H1 (cell line): ENCODE results near the gene TLR2. TPM values are rescaled to one million over a fixed set of nuclear protein-coding genes. Genes with fewer than 3 reads are reported as not detected.

Experiments
- CTCF ChIA-PET: fragments of 300-600 bp; sonication (Branson Sonifier 250); formaldehyde crosslinking; loops from one replicate; lab custom pipeline; 2021; ENCODE audit not compliant: partially characterized antibody; lab: Charles Lee
- POLR2A ChIA-PET: fragments of 300-600 bp; sonication (Branson Sonifier 250); formaldehyde crosslinking; loops from one replicate; lab custom pipeline; 2021; ENCODE audit warnings: inconsistent platforms; ENCODE audit not compliant: partially characterized antibody; lab: Charles Lee
- DNase-seq, 2 experiments: peaks; one replicate each; pipeline versions ENCODE4 v3.0.0 to v3.0.0-alpha.2; 2010 to 2022; ENCODE audit warnings: low spot score in 2 of 2, low read depth in 1 of 2, mixed read lengths in 1 of 2
- FAIRE-seq: peaks from 2 replicates; lab custom pipeline; 2011; peaks lifted over from hg19 to GRCh38; lab: Jason Lieb, UNC
- H2AFZ ChIP-seq: 2 replicates; pipeline ENCODE4 v1.8.1; 2012; ENCODE audit warnings: low read length, inconsistent platforms
- H2AK5ac ChIP-seq: 2 replicates; pipeline ENCODE4 v1.6.1; 2013; ENCODE audit warnings: low read depth, low read length
- H2BK120ac ChIP-seq: replicated peaks from 2 replicates; pipeline ENCODE3; 2013; ENCODE audit warnings: low read depth, low read length, inconsistent platforms
- H2BK12ac ChIP-seq: 2 replicates; pipeline ENCODE4 v1.6.1; 2013; ENCODE audit warnings: low read depth, low read length
- H2BK15ac ChIP-seq: 2 replicates; pipeline ENCODE4 v1.6.1; 2013; ENCODE audit warnings: low read length
- H2BK20ac ChIP-seq: 2 replicates; pipeline ENCODE4 v1.6.1; 2013; ENCODE audit warnings: low read length
- H2BK5ac ChIP-seq: 2 replicates; pipeline ENCODE4 v1.6.1; 2013; ENCODE audit warnings: low read depth, low read length
- H3K14ac ChIP-seq: 2 replicates; pipeline ENCODE4 v1.6.1; 2013; ENCODE audit warnings: inconsistent platforms; ENCODE audit not compliant: insufficient read length
- H3K18ac ChIP-seq: 2 replicates; pipeline ENCODE4 v1.6.1; 2013; ENCODE audit warnings: low read length; ENCODE audit errors: extremely low read depth
- H3K23ac ChIP-seq: 2 replicates; pipeline ENCODE4 v1.6.1; 2013; ENCODE audit warnings: inconsistent platforms; ENCODE audit not compliant: insufficient read length
- H3K23me2 ChIP-seq: 2 replicates; pipeline ENCODE4 v1.6.1; 2013; ENCODE audit warnings: low read depth, low read length
- H3K27ac ChIP-seq: 2 replicates; pipeline ENCODE4 v1.6.1; 2011; ENCODE audit warnings: low read depth, low read length, inconsistent platforms
- H3K27me3 ChIP-seq, 4 experiments: replicated peaks in 1 of 4; 1 replicate in 1 of 4; 2 replicates in 3 of 4; pipeline versions ENCODE4 v1.6.1 to v1.8.1; 2011 to 2013; ENCODE audit warnings: low read length in 3 of 4, mild to moderate bottlenecking in 3 of 4, inconsistent platforms in 2 of 4, mixed read lengths in 2 of 4, moderate library complexity in 1 of 4; ENCODE audit not compliant: control insufficient read depth in 3 of 4, insufficient read depth in 3 of 4; ENCODE audit errors: extremely low read depth in 1 of 4
- H3K36me3 ChIP-seq, 4 experiments: 2 replicates each; pipeline versions ENCODE4 v1.6.1 to v1.8.1; 2011 to 2013; ENCODE audit warnings: mild to moderate bottlenecking in 4 of 4, low read length in 3 of 4, moderate library complexity in 2 of 4, control low read depth in 1 of 4, inconsistent platforms in 1 of 4; ENCODE audit not compliant: insufficient read depth in 4 of 4, control insufficient read depth in 2 of 4
- H3K4ac ChIP-seq: replicated peaks from 2 replicates; pipeline ENCODE3; 2013; ENCODE audit warnings: low read length, low read depth, mixed read lengths, inconsistent platforms; ENCODE audit not compliant: insufficient read length
- H3K4me1 ChIP-seq, 4 experiments: replicated peaks in 1 of 4; 1 replicate in 1 of 4; 2 replicates in 3 of 4; pipeline versions ENCODE4 v1.6.1 to v1.8.1; 2011 to 2013; ENCODE audit warnings: low read length in 3 of 4, inconsistent platforms in 2 of 4, mixed read lengths in 1 of 4; ENCODE audit not compliant: insufficient read depth in 4 of 4, control insufficient read depth in 3 of 4
- H3K4me2 ChIP-seq, 2 experiments: 2 replicates each; pipeline versions ENCODE4 v1.6.1 to v1.8.1; 2011 to 2013; ENCODE audit warnings: low read depth in 2 of 2, low read length in 2 of 2, control low read depth in 1 of 2, inconsistent platforms in 1 of 2, mild to moderate bottlenecking in 1 of 2; ENCODE audit not compliant: insufficient read depth in 1 of 2
- H3K4me3 ChIP-seq, 4 experiments: fragments of 200-600, 300-600 bp in 1 of 4; sonication (generic), shearing (Covaris generic), sonication (Bioruptor Twin) in 1 of 4; 2 replicates each; pipeline versions ENCODE4 v1.5.1 to v1.8.1; 2011 to 2016; ENCODE audit warnings: low read length in 4 of 4, low read depth in 3 of 4, control low read depth in 2 of 4, inconsistent platforms in 2 of 4, mild to moderate bottlenecking in 2 of 4, mixed read lengths in 1 of 4, moderate library complexity in 1 of 4; ENCODE audit not compliant: insufficient read depth in 2 of 4; ENCODE audit errors: extremely low read depth in 1 of 4
- H3K56ac ChIP-seq: replicated peaks from 2 replicates; pipeline ENCODE3; 2013; ENCODE audit warnings: low read depth, mild to moderate bottlenecking, mixed read lengths, low read length, inconsistent platforms; ENCODE audit not compliant: insufficient read length
- H3K79me1 ChIP-seq: 2 replicates; pipeline ENCODE4 v1.6.1; 2013; ENCODE audit warnings: low read depth, low read length, control low read depth
- H3K79me2 ChIP-seq, 2 experiments: 2 replicates each; pipeline versions ENCODE4 v1.6.1 to v1.8.1; 2012 to 2013; ENCODE audit warnings: low read length in 2 of 2, mild to moderate bottlenecking in 2 of 2, inconsistent platforms in 1 of 2; ENCODE audit not compliant: insufficient read depth in 2 of 2, control insufficient read depth in 1 of 2
- H3K9ac ChIP-seq, 4 experiments: replicated peaks in 1 of 4; 1 replicate in 1 of 4; 2 replicates in 3 of 4; pipeline versions ENCODE4 v1.6.1 to v1.8.1; 2011 to 2013; ENCODE audit warnings: low read depth in 3 of 4, low read length in 3 of 4, control low read depth in 2 of 4, mild to moderate bottlenecking in 2 of 4, moderate library complexity in 2 of 4, inconsistent platforms in 1 of 4; ENCODE audit errors: extremely low read depth in 1 of 4
- H3K9me3 ChIP-seq, 2 experiments: 2 replicates each; pipeline versions ENCODE4 v1.6.1 to v1.8.1; 2012 to 2013; ENCODE audit warnings: mild to moderate bottlenecking in 2 of 2, moderate library complexity in 2 of 2, control low read depth in 1 of 2, inconsistent platforms in 1 of 2, low read depth in 1 of 2, low read length in 1 of 2, mixed read lengths in 1 of 2; ENCODE audit not compliant: insufficient read depth in 2 of 2
- H4K20me1 ChIP-seq, 2 experiments: replicated peaks in 1 of 2; 2 replicates each; pipeline versions ENCODE3 to v1.8.1; 2011 to 2013; ENCODE audit warnings: inconsistent platforms in 2 of 2, low read length in 2 of 2, mild to moderate bottlenecking in 1 of 2; ENCODE audit not compliant: insufficient read depth in 2 of 2, control insufficient read depth in 1 of 2
- H4K5ac ChIP-seq: 2 replicates; pipeline ENCODE4 v1.6.1; 2013; ENCODE audit warnings: low read length, low read depth, mixed read lengths, inconsistent platforms; ENCODE audit not compliant: insufficient read length
- H4K8ac ChIP-seq: 2 replicates; pipeline ENCODE4 v1.8.0; 2013; ENCODE audit warnings: mild to moderate bottlenecking, moderate library complexity, low read length, inconsistent platforms; ENCODE audit not compliant: insufficient read depth; ENCODE audit errors: extremely low read depth
- H4K91ac ChIP-seq: replicated peaks from 2 replicates; pipeline ENCODE3; 2013; ENCODE audit warnings: low read length, mixed read lengths, inconsistent platforms; ENCODE audit not compliant: insufficient read length
- BACH1 ChIP-seq: IDR thresholded peaks from 2 replicates; pipeline ENCODE4 v1.6.1; 2012; ENCODE audit warnings: low read length, improper control_type of control experiment
- CBX5 ChIP-seq: fragments of 300-800, 300-1000 bp; sonication (generic); IDR thresholded peaks from 2 replicates; pipeline ENCODE4 v1.7.1; 2016; ENCODE audit warnings: antibody characterized with exemption, low read length, low read depth
- EP300 ChIP-seq, 2 experiments: IDR thresholded peaks; 1 replicate in 1 of 2; 2 replicates in 1 of 2; pipeline ENCODE4 v1.6.1; 2011 to 2012; ENCODE audit warnings: low read depth in 2 of 2, low read length in 2 of 2, mild to moderate bottlenecking in 2 of 2, borderline replicate concordance in 1 of 2, inconsistent platforms in 1 of 2, moderate library complexity in 1 of 2
- HDAC2 ChIP-seq, 2 experiments: fragments of 300-600 bp in 1 of 2; sonication (generic) in 1 of 2; IDR thresholded peaks; 2 replicates each; pipeline ENCODE4 v1.6.1; 2011 to 2012; ENCODE audit warnings: low read depth in 2 of 2, low read length in 2 of 2, mild to moderate bottlenecking in 2 of 2, moderate library complexity in 2 of 2, borderline replicate concordance in 1 of 2, inconsistent platforms in 1 of 2
- HDAC6 ChIP-seq: IDR thresholded peaks from one replicate; pipeline ENCODE4 v1.7.1; 2012; ENCODE audit warnings: low read depth, mild to moderate bottlenecking, inconsistent platforms, low read length, moderate library complexity
- JUN ChIP-seq: IDR thresholded peaks from 2 replicates; pipeline ENCODE4 v1.6.1; 2011; ENCODE audit warnings: low read depth, mild to moderate bottlenecking, improper control_type of control experiment, low read length
- KDM4A ChIP-seq: IDR thresholded peaks from one replicate; pipeline ENCODE4 v1.7.1; 2012; ENCODE audit warnings: low read depth, mild to moderate bottlenecking, moderate library complexity, low read length, inconsistent platforms; ENCODE audit not compliant: severe bottlenecking
- NRF1 ChIP-seq: IDR thresholded peaks from 2 replicates; pipeline ENCODE4 v1.6.1; 2011; ENCODE audit warnings: mild to moderate bottlenecking, low read depth, low read length, improper control_type of control experiment
- POLR2AphosphoS5 ChIP-seq: IDR thresholded peaks from 2 replicates; pipeline ENCODE4 v1.6.1; 2011; ENCODE audit warnings: low read depth, low read length
- RFX5 ChIP-seq: IDR thresholded peaks from 2 replicates; pipeline ENCODE4 v1.6.1; 2011; ENCODE audit warnings: low read depth, low read length, improper control_type of control experiment, borderline replicate concordance
- RNF2 ChIP-seq: fragments of 200-900, 300-1000 bp; sonication (generic); IDR thresholded peaks from 2 replicates; pipeline ENCODE4 v1.7.1; 2016; ENCODE audit warnings: borderline replicate concordance, low read depth, mild to moderate bottlenecking, antibody characterized with exemption, low read length; ENCODE audit not compliant: poor library complexity, severe bottlenecking; ENCODE audit errors: missing control alignments
- SP2 ChIP-seq: IDR thresholded peaks from 2 replicates; pipeline ENCODE4 v1.6.1; 2012; ENCODE audit warnings: mild to moderate bottlenecking, low read length, inconsistent platforms
- SRF ChIP-seq: IDR thresholded peaks from 2 replicates; pipeline ENCODE4 v1.6.1; 2011; ENCODE audit warnings: mild to moderate bottlenecking, low read depth, low read length, moderate library complexity
- TCF12 ChIP-seq: IDR thresholded peaks from 2 replicates; pipeline ENCODE4 v1.6.1; 2011; ENCODE audit warnings: low read depth, mild to moderate bottlenecking, low read length
- ZNF274 ChIP-seq: IDR thresholded peaks from 2 replicates; pipeline ENCODE4 v1.7.0; 2012; ENCODE audit warnings: low read length, borderline replicate concordance; ENCODE audit errors: extremely low read depth
- WGBS, 2 experiments: shearing (Covaris generic) in 1 of 2; methylation state at CpG; one replicate each; pipeline versions ENCODE4 v1.1.6 to v1.1.7; 2013 to 2015; ENCODE audit warnings: low lambda C conversion rate in 2 of 2, mixed read lengths in 2 of 2, inconsistent platforms in 1 of 2, low coverage in 1 of 2, missing lambda C conversion rate in 1 of 2; ENCODE audit not compliant: insufficient replicate concordance in 2 of 2, insufficient coverage in 1 of 2, insufficient read length in 1 of 2; ENCODE audit errors: extremely low coverage in 1 of 2, missing lambda C conversion rate in 1 of 2; 5-methylcytosine and 5-hydroxymethylcytosine counted together
- polyA plus RNA-seq, 7 experiments: library from polyadenylated mRNA; depleted of rRNA in 3 of 7; stranded (reverse) in 5 of 7; unstranded in 2 of 7; fragments of >200 nt in 5 of 7; fragments of 200-250 nt in 2 of 7; gene quantifications; 1 replicate in 5 of 7; 2 replicates in 1 of 7; 4 replicates in 1 of 7; pipeline versions ENCODE4 v1.2.1 to v1.2.3, GENCODE V29; 2011 to 2013; ENCODE audit warnings: missing spikeins in 2 of 7, mixed read lengths in 2 of 7
- total RNA-seq: library from RNA; stranded (reverse); fragmentation: NEBNext Ultra II Directional; extraction: Animal tissue kit (Norgen Biotek cat#: 25700); gene quantifications from 2 replicates; pipeline ENCODE4 v1.2.1, GENCODE V29; 2021

Gene TLR2
- total and polyA plus RNA-seq, 2 of the 8 experiments (the other 6 are each of a cell fraction or from before 2014, with no cell fraction given) = 1.3 TPM

DNA sequence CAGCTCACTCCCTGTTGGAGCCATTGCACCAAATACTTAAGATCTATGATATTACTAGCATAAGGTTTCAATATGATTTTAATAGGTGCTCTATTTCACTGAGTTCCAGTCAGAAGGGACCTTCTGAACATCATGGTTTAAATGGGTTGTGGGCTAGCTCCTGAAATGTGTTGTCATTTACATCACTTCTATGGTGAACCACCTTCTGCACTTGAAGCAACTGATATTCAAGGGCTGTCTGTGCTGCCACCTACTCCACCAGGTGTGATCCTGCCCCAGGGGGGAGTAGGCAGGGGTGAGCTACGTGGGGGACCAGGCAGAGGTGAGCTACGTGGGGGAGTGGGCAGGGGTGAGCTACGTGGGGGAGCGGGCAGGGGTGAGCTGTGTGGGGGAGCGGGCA is 40.5 kb downstream of the TLR2 start:
- Histone ChIP-seq H2BK5ac (no peak overlapping the region), H3K56ac (no peak overlapping the region)
- POLR2A ChIA-PET = no interaction called here
- TF ChIP-seq HDAC2 (IDR thresholded peaks at IDR 0.05; ENCODE audit: borderline replicate concordance in 1 of 2, low read depth in 2 of 2, low read length in 2 of 2) (no peak), RFX5 (no peak), RNF2 (no peak), NRF1 (no peak), BACH1 (no peak), JUN (no peak), CBX5 (no peak), POLR2AphosphoS5 (no peak), HDAC6 (no peak), TCF12 (no peak), SP2 (no peak), ZNF274 (no peak), EP300 (IDR thresholded peaks at IDR 0.05; ENCODE audit: borderline replicate concordance in 1 of 2, low read depth in 2 of 2, low read length in 2 of 2) (no peak), KDM4A (no peak), SRF (no peak)

More for the DNA sequence above, 40.5 kb downstream of the TLR2 start:
- Histone ChIP-seq H2AFZ (no peak overlapping the region), H4K20me1 (no peaks in the 10 kb centered on the region), H4K5ac (no peak overlapping the region), H4K91ac (no peak overlapping the region), H2BK15ac (no peak overlapping the region), H3K9me3 (no peaks in the 10 kb centered on the region), H4K8ac (no peak overlapping the region), H3K23ac (no peak overlapping the region), H2BK12ac (no peak overlapping the region), H3K4me3 (no peak overlapping the region), H3K79me2 (no peaks in the 10 kb centered on the region), H2BK20ac (no peak overlapping the region), H3K79me1 (no peaks in the 10 kb centered on the region), H3K18ac (no peak overlapping the region), H3K4ac (no peak overlapping the region), H3K4me2 (no peak overlapping the region), H3K23me2 (no peaks in the 10 kb centered on the region), H3K36me3 (no peaks in the 10 kb centered on the region; a peak in 1 of 8 replicates), H2BK120ac (no peak overlapping the region), H3K14ac (no peak overlapping the region), H2AK5ac (no peak overlapping the region), H3K27me3 (no peaks in the 10 kb centered on the region), H3K4me1 (no peaks in the 10 kb centered on the region), H3K9ac (no peak overlapping the region), H3K27ac (no peak overlapping the region)
- FAIRE-seq = no peak
- DNase-seq = no peak
- WGBS, 2 experiments = 73% methylated on average over 2 of the region's 5 CpGs; no CpG with 5 or more reads in 1 of the 2 experiments
- CTCF ChIA-PET = interaction anchor here (0.8 to 1.9 kb wide), 5 partner anchors 26 to 299 kb away, joined by 3 to 11 read pairs (median 4); no protein-coding TSS in a partner anchor
